Suprapubic skin (tissue), 3 donors: ENCODE results near the gene LRFN2.

Experiments
- CTCF ChIP-seq, 2 donors: fragments of 200-600 bp in 1 of 2; fragments of 450-650 bp in 1 of 2; sonication (generic) in 1 of 2; IDR thresholded peaks; one replicate each; pipeline ENCODE4 v1.5.1; 2016 to 2019; ENCODE audit warnings: antibody characterized with exemption in 2 of 2, mild to moderate bottlenecking in 1 of 2, moderate library complexity in 1 of 2
- POLR2A ChIP-seq, 2 donors: fragments of 450-650 bp; IDR thresholded peaks; one replicate each; pipeline ENCODE4 v1.6.1; 2017; ENCODE audit warnings: antibody characterized with exemption in 2 of 2, mild to moderate bottlenecking in 2 of 2, moderate library complexity in 2 of 2

- TF ChIP-seq CTCF (IDR thresholded peaks at IDR 0.05) (no peak), POLR2A (IDR thresholded peaks at IDR 0.05) (no peak)
These were observed 48.6 kb downstream of the LRFN2 start for GRCh38 chr6:40538556-40538955.
